Measurements from ENCODE around the gene USP19.

GRCh38 chr3:49100046-49100615, 20.5 kb downstream of the USP19 start:
- TF ChIP-seq CTCF (IDR thresholded peaks at IDR 0.05): no peak
- TF ChIP-seq POLR2A (IDR thresholded peaks at IDR 0.05): no peak

Data from uterus (tissue), 2 donors.